Lower leg skin (tissue), 4 donors: Measurements from ENCODE around the gene DAW1. TPM values are rescaled to one million over a fixed set of nuclear protein-coding genes. Genes with fewer than 3 reads are reported as not detected.
"Not testable (repeated sequence)": the region's sequence is repeated elsewhere in the genome, so short reads cannot be mapped to it uniquely, and the experiment has no call there.

Source experiments
- DNase-seq, 2 donors: peaks; one replicate each; pipeline ENCODE4 v3.0.0-alpha.2; 2019; ENCODE audit warnings: low spot score in 2 of 2
- H3K4me3 ChIP-seq: fragments of 200-600 bp; sonication (generic); 2 replicates; pipeline ENCODE4 v1.5.1; 2017; ENCODE audit warnings: mild to moderate bottlenecking, low read depth; ENCODE audit not compliant: poor library complexity, severe bottlenecking
- CTCF ChIP-seq, 3 donors: fragments of 450-650 bp; IDR thresholded peaks; one replicate each; pipeline ENCODE4 v1.5.1; 2016; ENCODE audit warnings: antibody characterized with exemption in 3 of 3, mild to moderate bottlenecking in 3 of 3, moderate library complexity in 2 of 3
- POLR2A ChIP-seq, 2 donors: fragments of 450-650 bp; IDR thresholded peaks; one replicate each; pipeline ENCODE4 v1.6.1; 2016 to 2017; ENCODE audit warnings: antibody characterized with exemption in 2 of 2, mild to moderate bottlenecking in 1 of 2, moderate library complexity in 1 of 2
- WGBS, 2 donors: methylation state at CpG; one replicate each; pipeline ENCODE4 v1.1.5; 2018; 5-methylcytosine and 5-hydroxymethylcytosine counted together
- intact Hi-C: fragments of 100-400 bp; cut with DNase I; formaldehyde crosslinking; loops from one replicate; pipeline ENCODE4 v1.15.0; 2023; ENCODE audit warnings: low total_unique reads
- total RNA-seq, 4 donors: library from RNA; depleted of rRNA; stranded (reverse); fragments of >200 nt; gene quantifications; one replicate each; pipeline ENCODE4 v1.1.0, GENCODE V29; 2016

Gene DAW1
- total RNA-seq, 4 donors from 2014 or later: 0.25 to 1.8 (median 0.49) TPM; not detected in 1

- TF ChIP-seq POLR2A (IDR thresholded peaks at IDR 0.05) (no peak), CTCF (IDR thresholded peaks at IDR 0.05) (no peak)
- no peak for DNase-seq
- 63% methylated on average over 2 of the region's 2 CpGs for WGBS, 2 donors
- H3K4me3 ChIP-seq: no peak overlapping the region
- intact Hi-C loops: no loop called here
Observed at GRCh38 chr2:227932403-227932802, 61.0 kb downstream of the DAW1 start.

- TF ChIP-seq POLR2A (IDR thresholded peaks at IDR 0.05) (no peak), CTCF (IDR thresholded peaks at IDR 0.05) (no peak)
- WGBS, 2 donors: 69 to 79% methylated on average over 1 of the region's 1 CpG
- no peak overlapping the region for H3K4me3 ChIP-seq
- intact Hi-C loops: no loop called here
- DNase-seq: no peak
Observed at GRCh38 chr2:227933884-227934283, 62.5 kb downstream of the DAW1 start.

GRCh38 chr2:227936249-227936648 is 64.8 kb downstream of the DAW1 start:
- WGBS, 2 donors: 63 to 69% methylated on average over 7 of the region's 7 CpGs
- DNase-seq, intact Hi-C loops, H3K4me3 ChIP-seq: not testable (repeated sequence)

- 45 to 55% methylated on average over 11 of the region's 11 CpGs for WGBS, 2 donors
- no peak overlapping the region for H3K4me3 ChIP-seq
- intact Hi-C loops: no loop called here
- no peak for TF ChIP-seq CTCF (IDR thresholded peaks at IDR 0.05)
- TF ChIP-seq POLR2A (IDR thresholded peaks at IDR 0.05): no peak
- no peak for DNase-seq
Observed at GRCh38 chr2:227939271-227940027, 68.0 kb downstream of the DAW1 start.

- intact Hi-C loops: no loop called here
- H3K4me3 ChIP-seq: no peak overlapping the region
- TF ChIP-seq CTCF (IDR thresholded peaks at IDR 0.05) (no peak), POLR2A (IDR thresholded peaks at IDR 0.05) (no peak)
- 71 to 78% methylated on average over 2 of the region's 2 CpGs for WGBS, 2 donors
- DNase-seq: no peak
Observed at GRCh38 chr2:227942021-227942420, 70.6 kb downstream of the DAW1 start.

GRCh38 chr2:227942965-227943364 is 71.5 kb downstream of the DAW1 start:
- H3K4me3 ChIP-seq: no peak overlapping the region
- intact Hi-C loops: no loop called here
- TF ChIP-seq CTCF (IDR thresholded peaks at IDR 0.05) (no peak), POLR2A (IDR thresholded peaks at IDR 0.05) (no peak)
- WGBS, 2 donors: 63 to 85% methylated on average over 2 of the region's 2 CpGs
- DNase-seq: no peak
